Neural cell (in vitro differentiated cells): ENCODE measurements around the gene GCLM. TPM values are rescaled to one million over a fixed set of nuclear protein-coding genes. Genes with fewer than 3 reads are reported as not detected.
A peak's percentile ranks its signal among the peaks of the same experiment; 100 is the strongest.

Source experiments
- H2AFZ ChIP-seq: fragments of 200-600, 300-800 bp; sonication (generic), shearing (Covaris generic); 2 replicates; pipeline ENCODE4 v1.6.0; 2014; ENCODE audit warnings: low read depth, mild to moderate bottlenecking, antibody characterized with exemption, low read length, moderate library complexity
- H3F3A ChIP-seq: fragments of 200-600 bp; shearing (Covaris generic); 2 replicates; pipeline ENCODE4 v1.6.1; 2016; ENCODE audit warnings: mild to moderate bottlenecking, moderate library complexity, mixed read lengths, antibody characterized with exemption, low read length; ENCODE audit not compliant: insufficient read depth, poor library complexity, severe bottlenecking
- H3K27ac ChIP-seq: fragments of 200-600, 300-800 bp; sonication (generic), shearing (Covaris generic); 2 replicates; pipeline ENCODE4 v1.5.1; 2014; ENCODE audit warnings: mild to moderate bottlenecking, low read length, moderate library complexity
- H3K27me3 ChIP-seq: fragments of 300-800, 200-600 bp; sonication (generic), shearing (Covaris generic); 2 replicates; pipeline ENCODE4 v1.6.0; 2014; ENCODE audit warnings: mild to moderate bottlenecking, low read depth, low read length, moderate library complexity; ENCODE audit not compliant: insufficient read depth
- H3K36me3 ChIP-seq: fragments of 300-800, 200-600 bp; sonication (generic), shearing (Covaris generic); 2 replicates; pipeline ENCODE4 v1.5.1; 2014; ENCODE audit warnings: mild to moderate bottlenecking, antibody characterized with exemption, low read length, moderate library complexity; ENCODE audit not compliant: insufficient read depth
- H3K4me2 ChIP-seq: fragments of 300-800, 200-600 bp; sonication (generic), shearing (Covaris generic); 2 replicates; pipeline ENCODE4 v1.6.0; 2014; ENCODE audit warnings: mild to moderate bottlenecking, low read length
- H3K4me3 ChIP-seq: fragments of 300-800, 200-600 bp; sonication (generic), shearing (Covaris generic); 2 replicates; pipeline ENCODE4 v1.5.1; 2014; ENCODE audit warnings: mild to moderate bottlenecking, low read length, moderate library complexity
- H3K79me2 ChIP-seq: fragments of 200-600 bp; shearing (Covaris generic); replicated peaks from 2 replicates; pipeline ENCODE4 v1.6.0; 2014; ENCODE audit warnings: mild to moderate bottlenecking, low read length, moderate library complexity; ENCODE audit not compliant: insufficient read depth
- H3K9ac ChIP-seq: fragments of 300-800, 200-600 bp; sonication (generic), shearing (Covaris generic); 2 replicates; pipeline ENCODE4 v1.6.1; 2016; ENCODE audit warnings: mild to moderate bottlenecking, low read length, mixed read lengths
- H3K9me2 ChIP-seq: fragments of 200-600 bp; shearing (Covaris generic); 2 replicates; pipeline ENCODE4 v1.6.1; 2016; ENCODE audit warnings: mild to moderate bottlenecking, low read length, mixed read lengths; ENCODE audit not compliant: insufficient read depth
- H3K9me3 ChIP-seq: fragments of 200-600, 300-800 bp; sonication (generic), shearing (Covaris generic); 2 replicates; pipeline ENCODE4 v1.6.1; 2016; ENCODE audit warnings: mild to moderate bottlenecking, mixed run types, low read length, moderate library complexity, mixed read lengths
- H4K20me1 ChIP-seq: fragments of 200-600 bp; shearing (Covaris generic); 2 replicates; pipeline ENCODE4 v1.6.1; 2016; ENCODE audit warnings: mild to moderate bottlenecking, mixed run types; ENCODE audit not compliant: insufficient read depth
- CTCF ChIP-seq: fragments of 450-650 bp; IDR thresholded peaks from 2 replicates; pipeline ENCODE4 v1.5.1; 2014; ENCODE audit warnings: antibody characterized with exemption, mild to moderate bottlenecking, moderate library complexity; ENCODE audit not compliant: poor library complexity, severe bottlenecking
- MXI1 ChIP-seq: fragments of 450-650 bp; conservative IDR thresholded peaks from 2 replicates; pipeline ENCODE4 v1.6.1; 2014; ENCODE audit warnings: antibody characterized with exemption, mild to moderate bottlenecking; ENCODE audit not compliant: poor library complexity, severe bottlenecking
- POLR2AphosphoS5 ChIP-seq: IDR thresholded peaks from 2 replicates; pipeline ENCODE4 v1.6.1; 2012
- RAD21 ChIP-seq: fragments of 450-650 bp; conservative IDR thresholded peaks from 2 replicates; pipeline ENCODE4 v1.6.1; 2014; ENCODE audit warnings: antibody characterized with exemption, mild to moderate bottlenecking, moderate library complexity
- REST ChIP-seq: IDR thresholded peaks from 2 replicates; pipeline ENCODE4 v1.6.1; 2012; ENCODE audit warnings: borderline replicate concordance
- TAF1 ChIP-seq: IDR thresholded peaks from 2 replicates; pipeline ENCODE4 v1.6.1; 2012; ENCODE audit warnings: low read depth
- polyA plus RNA-seq: library from polyadenylated mRNA; depleted of rRNA; stranded (reverse); fragments of >200 nt; gene quantifications from 2 replicates; pipeline ENCODE4 v1.2.3, GENCODE V29; 2014

GCLM gene
- polyA plus RNA-seq, 1 donor from 2014 or later: 3.7 TPM

- peak; percentile 70 for TF ChIP-seq REST
- no peak for TF ChIP-seq RAD21
- TF ChIP-seq MXI1: peak; percentile 92
- peak; percentile 95 for TF ChIP-seq TAF1
These were observed 62.8 kb downstream of the GCLM start (continued) for GRCh38 chr1:93846206-93846991.

GRCh38 chr1:93845538-93846205 is 63.6 kb downstream of the GCLM start:
- H3K79me2 ChIP-seq: no peaks in the 10 kb centered on the region
- peak overlapping the region; percentile 69 for H2AFZ ChIP-seq
- H3K9me2 ChIP-seq: no peaks in the 10 kb centered on the region
- peak overlapping the region; percentile 94 for H3K4me2 ChIP-seq
- H3F3A ChIP-seq: peaks cover 18% of the 10 kb centered on the region
- H3K9me3 ChIP-seq: no peaks in the 10 kb centered on the region
- peaks cover 6% of the 10 kb centered on the region for H3K36me3 ChIP-seq
- H3K9ac ChIP-seq: peak overlapping the region; percentile 89
- H3K4me3 ChIP-seq: peak overlapping the region; percentile 93
- no peaks in the 10 kb centered on the region for H3K27me3 ChIP-seq
- H4K20me1 ChIP-seq: no peaks in the 10 kb centered on the region
- H3K27ac ChIP-seq: peak overlapping the region; percentile 91
- no peak for TF ChIP-seq CTCF
- TF ChIP-seq REST: no peak
- TF ChIP-seq TAF1: peak; percentile 16
- TF ChIP-seq POLR2AphosphoS5: no peak
